GM18505 (cell line): Measurements from ENCODE around the gene KRT83.
A peak's percentile ranks its signal among the peaks of the same experiment; 100 is the strongest.

Experiments used
- ATAC-seq: cut with Tn5 transposase; IDR thresholded peaks from one replicate; pipeline ENCODE4 v1.9.1; 2021; ENCODE audit not compliant: unreplicated experiment
- POLR2A ChIP-seq: IDR thresholded peaks from 4 replicates; pipeline ENCODE4 v1.6.1; 2011; ENCODE audit warnings: borderline replicate concordance; ENCODE audit not compliant: insufficient read depth, insufficient read length; ENCODE audit errors: extremely low read depth

The KRT83 gene

DNA sequence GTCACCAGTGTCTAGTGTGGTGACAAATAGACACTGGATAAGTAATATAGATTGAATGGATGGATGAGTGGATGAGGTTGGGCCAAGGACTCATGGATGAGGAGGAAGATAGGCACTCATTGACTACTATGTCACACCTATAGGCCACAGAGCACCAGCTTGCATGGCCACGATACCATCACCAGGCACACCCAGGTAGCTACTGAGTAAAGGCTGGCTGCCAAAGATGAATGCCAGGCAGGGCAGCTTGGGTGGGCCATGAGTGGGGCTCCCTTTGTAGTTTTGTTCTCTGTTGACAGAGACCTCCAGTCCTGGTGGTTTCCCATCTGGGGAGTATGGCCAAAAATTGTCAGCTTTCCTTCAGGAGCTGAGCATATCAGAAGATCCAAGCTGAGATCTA, 11.2 kb upstream of the KRT83 start:
- no peak for ATAC-seq
- no peak for TF ChIP-seq POLR2A

DNA sequence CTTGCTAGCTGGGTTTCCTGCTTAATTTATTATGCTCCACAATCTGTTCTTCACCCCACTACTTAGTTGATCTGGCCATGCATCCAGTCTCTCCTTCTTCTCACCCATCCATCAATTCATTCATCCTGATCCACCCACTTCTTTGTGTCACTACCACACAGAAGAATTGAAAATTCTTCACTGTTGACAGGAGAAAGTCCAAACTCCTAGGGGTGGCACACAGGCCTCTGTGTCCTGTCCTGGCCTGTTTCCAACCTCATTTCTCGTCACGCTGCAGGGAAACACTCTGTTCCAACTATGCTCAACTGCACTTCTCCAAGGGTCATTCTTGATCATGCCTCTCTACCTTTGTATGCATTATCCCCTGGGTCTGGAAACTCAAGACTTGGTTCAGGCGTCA, 10.6 kb upstream of the KRT83 start:
- ATAC-seq = no peak
- TF ChIP-seq POLR2A = no peak

DNA sequence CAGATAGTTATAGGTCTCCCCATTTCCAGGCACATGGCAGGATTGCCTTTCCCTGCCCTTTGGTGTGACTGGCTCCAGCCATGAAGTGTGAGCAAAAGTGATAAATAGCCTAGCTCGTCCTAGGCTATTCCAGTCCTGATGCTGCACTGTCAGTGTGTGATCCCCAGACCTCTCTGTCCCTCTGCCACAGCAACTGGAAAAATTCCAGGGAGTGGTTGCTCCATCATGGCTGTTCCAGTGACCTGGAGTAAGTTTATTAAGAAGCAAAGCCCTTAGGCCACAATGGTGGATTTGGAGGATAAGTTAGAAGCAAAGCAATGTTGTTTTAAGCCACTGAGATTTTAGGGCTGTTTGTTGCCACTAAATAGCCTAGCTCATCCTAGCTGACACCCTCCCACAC, 9.8 kb upstream of the KRT83 start:
- TF ChIP-seq POLR2A = no peak
- ATAC-seq = no peak

GRCh38 chr12:52327830-52328500, 6.8 kb upstream of the KRT83 start:
- no peak for ATAC-seq
- TF ChIP-seq POLR2A = no peak

DNA sequence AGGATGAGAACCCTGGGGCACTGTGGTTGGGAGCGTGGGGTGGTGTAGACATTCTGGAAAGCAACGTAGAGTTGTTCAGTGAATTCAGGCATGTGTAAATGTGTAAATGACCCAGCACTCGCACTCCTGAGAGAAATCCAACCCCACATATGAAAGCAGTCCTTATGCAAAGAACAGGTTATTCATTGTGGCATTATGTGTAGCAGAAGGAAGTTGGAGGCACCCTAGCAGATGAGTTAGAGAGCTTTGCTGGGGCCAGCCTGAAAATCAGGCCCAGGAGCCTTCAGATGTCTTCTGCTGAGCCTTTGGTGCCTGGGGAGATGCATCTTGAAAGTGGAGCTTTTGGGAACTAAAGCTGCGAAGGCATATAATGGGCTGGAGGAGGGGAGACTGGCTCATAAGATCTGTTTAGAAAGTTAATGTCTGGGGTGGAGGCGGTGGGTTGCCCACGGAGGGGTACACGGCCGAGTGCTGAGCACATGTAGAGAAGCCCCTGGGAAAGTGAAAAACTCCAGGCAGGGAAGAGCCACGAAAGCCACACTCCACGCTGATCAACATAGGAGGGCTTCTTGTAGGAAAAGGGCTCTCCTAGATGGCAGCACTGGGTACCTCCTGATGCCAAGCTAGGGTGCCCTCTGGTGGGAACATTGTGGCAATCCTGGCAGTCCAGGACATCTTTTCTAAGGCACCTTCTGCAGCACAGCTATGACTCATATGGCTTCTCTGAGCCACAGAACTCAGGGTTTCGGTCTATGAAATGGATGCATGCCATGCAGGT, 6.0 kb upstream of the KRT83 start:
- no peak for TF ChIP-seq POLR2A
- ATAC-seq = peak; percentile 89

- no peak for TF ChIP-seq POLR2A
- no peak for ATAC-seq
Observed at GRCh38 chr12:52324153-52324444, 2.9 kb upstream of the KRT83 start.

- no peak for ATAC-seq
- TF ChIP-seq POLR2A = no peak
Observed at GRCh38 chr12:52323416-52324152, 2.4 kb upstream of the KRT83 start.

- no peak for ATAC-seq
- TF ChIP-seq POLR2A = no peak
Observed at GRCh38 chr12:52323001-52323400, 1.8 kb upstream of the KRT83 start.

GRCh38 chr12:52322069-52322468, 871 bp upstream of the KRT83 start:
- no peak for ATAC-seq
- no peak for TF ChIP-seq POLR2A

DNA sequence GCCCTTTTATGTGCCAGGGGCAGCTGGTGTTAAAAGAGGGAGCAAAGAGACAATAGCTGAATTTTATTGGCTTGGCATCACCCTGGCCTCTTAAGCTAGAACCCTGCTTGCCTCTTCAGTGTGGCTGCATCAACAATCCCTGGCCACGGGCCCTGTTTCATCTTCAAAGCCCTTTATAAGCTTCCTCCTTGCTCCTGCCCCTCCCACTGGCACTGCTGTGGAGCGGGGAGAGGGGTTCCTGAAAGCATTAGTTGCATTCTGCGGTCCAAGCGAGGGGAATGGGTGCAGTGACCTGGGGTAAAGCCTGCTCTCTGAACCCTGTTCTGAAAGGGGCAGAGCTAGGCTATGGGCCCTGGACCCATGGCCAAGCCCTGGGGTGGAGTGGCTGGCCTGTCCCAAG, 220 bp upstream of the KRT83 start:
- ATAC-seq = no peak
- TF ChIP-seq POLR2A = no peak

- no peak for TF ChIP-seq POLR2A
- no peak for ATAC-seq
Observed at GRCh38 chr12:52319097-52319496, 2.1 kb downstream of the KRT83 start.

- no peak for ATAC-seq
- no peak for TF ChIP-seq POLR2A
Observed at GRCh38 chr12:52318241-52318990, 2.8 kb downstream of the KRT83 start.

DNA sequence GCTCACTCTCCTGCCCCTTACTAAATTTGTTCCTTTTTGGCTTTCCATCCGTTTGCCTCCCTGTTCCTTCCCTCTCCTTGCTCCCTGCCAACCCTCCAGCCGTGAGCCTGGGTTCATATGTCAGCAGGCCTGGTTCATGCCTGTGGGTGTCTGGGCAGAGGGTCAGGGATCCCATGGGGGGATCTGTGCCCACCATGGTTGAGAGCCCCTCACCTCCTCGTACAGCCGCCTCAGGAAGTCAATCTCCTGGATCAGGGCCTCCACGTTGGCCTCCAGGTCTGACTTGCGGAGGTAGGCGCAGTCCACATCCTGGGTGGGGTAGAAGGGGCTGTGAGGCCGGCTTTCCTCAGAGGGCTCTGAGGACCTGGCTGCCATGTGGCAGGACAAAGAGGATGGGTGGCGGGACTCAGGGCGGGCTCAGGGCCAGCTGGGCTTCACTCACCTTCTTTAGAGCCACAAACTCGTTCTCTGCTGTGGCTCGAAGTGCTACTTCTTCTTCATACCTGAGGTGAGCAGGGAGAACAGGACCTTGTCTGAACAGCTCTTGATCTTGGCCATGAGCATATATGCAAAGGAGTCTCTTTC, 3.6 kb downstream of the KRT83 start:
- no peak for ATAC-seq
- TF ChIP-seq POLR2A = no peak
